ENCODE measurements around the gene NOP14. TPM values are rescaled to one million over a fixed set of nuclear protein-coding genes. Genes with fewer than 3 reads are reported as not detected.

NOP14 gene
- total and polyA plus RNA-seq, 2 of the 8 experiments (the other 6 are each of a cell fraction or from before 2014, with no cell fraction given): 8.6 to 45.3 TPM

DNA sequence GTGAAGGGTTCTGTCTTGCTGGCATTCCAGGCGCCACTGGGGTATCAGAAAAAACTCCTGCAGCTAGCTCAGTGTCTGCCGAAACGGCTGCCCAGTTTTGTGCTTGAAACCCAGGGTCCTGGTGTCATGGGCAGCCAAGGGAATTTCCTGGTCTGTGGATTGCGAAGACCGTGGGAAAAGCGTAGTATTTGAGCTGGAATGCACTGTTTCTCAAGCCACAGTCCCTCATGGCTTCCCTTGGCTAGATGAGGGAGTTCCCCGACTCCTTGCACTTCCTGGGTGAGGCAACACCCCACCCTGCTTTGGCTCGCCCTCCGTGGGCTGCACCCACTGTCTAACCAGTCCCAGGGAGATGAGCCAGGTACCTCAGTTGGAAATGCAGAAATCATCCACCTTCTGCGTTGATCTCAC, 40.1 kb downstream of the NOP14 start:
- WGBS, 2 experiments (ENCODE audit: extremely low coverage in 1 of 2, insufficient coverage in 1 of 2, insufficient read length in 1 of 2, insufficient replicate concordance in 2 of 2, low coverage in 1 of 2, low lambda C conversion rate in 2 of 2, missing lambda C conversion rate in 1 of 2): 89% methylated on average over 10 of the region's 10 CpGs; no CpG with 5 or more reads in 1 of the 2 experiments
- no peak overlapping the region for H3K9ac ChIP-seq (replicated peaks in 1 of 4; ENCODE audit: extremely low read depth in 1 of 4, low read depth in 3 of 4, low read length in 3 of 4)

More for the DNA sequence above, 40.1 kb downstream of the NOP14 start:
- Histone ChIP-seq H3K23ac (ENCODE audit: insufficient read length) (no peak overlapping the region), H3K27me3 (replicated peaks in 1 of 4; ENCODE audit: control insufficient read depth in 3 of 4, extremely low read depth in 1 of 4, insufficient read depth in 3 of 4, low read length in 3 of 4) (no peaks in the 10 kb centered on the region), H4K5ac (ENCODE audit: insufficient read length, low read depth, low read length) (no peak overlapping the region), H4K20me1 (replicated peaks in 1 of 2; ENCODE audit: control insufficient read depth in 1 of 2, insufficient read depth in 2 of 2, low read length in 2 of 2) (peaks cover 0 to 2% of the 10 kb centered on the region in 2 experiments), H3K4ac (replicated peaks; ENCODE audit: insufficient read length, low read depth, low read length) (no peak overlapping the region), H2BK20ac (ENCODE audit: low read length) (peak overlapping the region; percentile 80; the same call in 1 of the 2 replicates), H3K14ac (ENCODE audit: insufficient read length) (no peak overlapping the region), H2AK5ac (ENCODE audit: low read depth, low read length) (peak overlapping the region; percentile 92), H3K23me2 (ENCODE audit: low read depth, low read length) (no peaks in the 10 kb centered on the region), H4K91ac (replicated peaks; ENCODE audit: insufficient read length, low read length) (no peak overlapping the region), H2AFZ (ENCODE audit: low read length) (no peak overlapping the region), H2BK15ac (ENCODE audit: low read length) (peak overlapping the region; percentile 88; the same call in 1 of the 2 replicates), H3K4me3 (ENCODE audit: extremely low read depth in 1 of 4, insufficient read depth in 2 of 4, low read depth in 3 of 4, low read length in 4 of 4) (no peak overlapping the region; a peak in 1 of 8 replicates), H4K8ac (ENCODE audit: extremely low read depth, insufficient read depth, low read length) (no peak overlapping the region), H3K27ac (ENCODE audit: low read depth, low read length) (peak overlapping the region; percentile 49; the same call in 1 of the 2 replicates), H3K79me1 (ENCODE audit: low read depth, low read length) (no peaks in the 10 kb centered on the region; the same call in none of the 2 replicates), H3K18ac (ENCODE audit: extremely low read depth, low read length) (peak overlapping the region; percentile 71; the same call in 1 of the 2 replicates), H2BK12ac (ENCODE audit: low read depth, low read length) (peak overlapping the region; percentile 97), H3K4me2 (ENCODE audit: insufficient read depth in 1 of 2, low read depth in 2 of 2, low read length in 2 of 2) (peak overlapping the region; percentile 2 to 37; a peak in 2 of 4 replicates), H2BK120ac (replicated peaks; ENCODE audit: low read depth, low read length) (peak overlapping the region; percentile 69), H3K56ac (replicated peaks; ENCODE audit: insufficient read length, low read depth, low read length) (peak overlapping the region; percentile 10), H2BK5ac (ENCODE audit: low read depth, low read length) (peak overlapping the region; percentile 84; the same call in 1 of the 2 replicates), H3K9me3 (ENCODE audit: insufficient read depth in 2 of 2, low read depth in 1 of 2, low read length in 1 of 2) (peaks cover 0 to 8% of the 10 kb centered on the region in 2 experiments; a peak in 1 of 4 replicates), H3K4me1 (replicated peaks in 1 of 4; ENCODE audit: control insufficient read depth in 3 of 4, insufficient read depth in 4 of 4, low read length in 3 of 4) (peaks cover 3 to 14% (median 8%) of the 10 kb centered on the region in 4 experiments; a peak in 6 of 7 replicates), H3K79me2 (ENCODE audit: control insufficient read depth in 1 of 2, insufficient read depth in 2 of 2, low read length in 2 of 2) (no peaks in the 10 kb centered on the region; a peak in 2 of 4 replicates), H3K36me3 (ENCODE audit: control insufficient read depth in 2 of 4, insufficient read depth in 4 of 4, low read length in 3 of 4) (peaks cover 0 to 33% (median 5%) of the 10 kb centered on the region in 4 experiments; a peak in 6 of 8 replicates)
- FAIRE-seq (no peak), DNase-seq (ENCODE audit: low read depth in 1 of 2, low spot score in 2 of 2) (no peak)
- ChIA-PET CTCF (ENCODE audit: partially characterized antibody) (interaction anchor here (0.8 to 3.7 kb wide), 6 partner anchors 10 to 159 kb away, joined by 3 to 13 read pairs (median 4); no protein-coding TSS in a partner anchor), POLR2A (ENCODE audit: partially characterized antibody) (interaction anchor here (0.7 to 5.7 kb wide), 9 partner anchors 8 to 167 kb away, joined by 3 to 45 read pairs (median 4); partner anchors contain the start of genes ADD1 and TNIP2)
- TF ChIP-seq CBX8 (IDR thresholded peaks at IDR 0.05; ENCODE audit: borderline replicate concordance, low read depth, low read length): no peak
- TF ChIP-seq SUZ12 (IDR thresholded peaks at IDR 0.05; ENCODE audit: low read length): no peak
- TF ChIP-seq SIX5 (IDR thresholded peaks at IDR 0.05; ENCODE audit: low read depth, low read length): no peak
- TF ChIP-seq YY1 (IDR thresholded peaks at IDR 0.05; ENCODE audit: low read depth, low read length): no peak
- no peak for TF ChIP-seq EP300 (IDR thresholded peaks at IDR 0.05; ENCODE audit: borderline replicate concordance in 1 of 2, low read depth in 2 of 2, low read length in 2 of 2)
- TF ChIP-seq SIN3A (conservative IDR thresholded peaks at IDR 0.05 in 1 of 2, IDR thresholded peaks at IDR 0.05 in 1 of 2; ENCODE audit: low read depth in 1 of 2, low read length in 2 of 2): no peak
- TF ChIP-seq ZNF274 (IDR thresholded peaks at IDR 0.05; ENCODE audit: borderline replicate concordance, extremely low read depth, low read length): no peak
- TF ChIP-seq CEBPB (IDR thresholded peaks at IDR 0.05; ENCODE audit: low read depth, low read length): no peak
- no peak for TF ChIP-seq JUN (IDR thresholded peaks at IDR 0.05; ENCODE audit: low read depth, low read length)
- no peak for TF ChIP-seq BCL11A (IDR thresholded peaks at IDR 0.05; ENCODE audit: low read depth in 2 of 2, low read length in 2 of 2)
